ENCODE data around the gene EIPR1.

DNA sequence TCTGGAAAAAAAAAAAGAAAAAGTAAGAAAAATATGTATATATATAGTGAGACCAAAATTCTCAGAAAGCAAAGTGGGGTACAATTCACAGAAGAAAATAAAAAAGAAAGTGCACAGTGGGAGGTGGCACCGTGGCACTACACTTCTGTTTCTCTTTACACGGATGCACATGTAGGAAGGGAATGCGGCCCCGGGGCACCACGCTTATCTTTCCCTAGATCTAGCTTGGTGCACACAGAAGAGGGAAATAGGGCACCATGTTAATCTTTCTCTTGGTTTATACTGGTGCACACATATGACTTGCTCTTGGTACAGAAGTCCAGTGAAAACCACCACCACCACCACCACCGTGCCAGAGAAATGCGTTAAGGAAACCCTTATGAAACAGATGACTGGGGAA, 32.0 kb downstream of the EIPR1 start:
- TF ChIP-seq, protein P1, sequence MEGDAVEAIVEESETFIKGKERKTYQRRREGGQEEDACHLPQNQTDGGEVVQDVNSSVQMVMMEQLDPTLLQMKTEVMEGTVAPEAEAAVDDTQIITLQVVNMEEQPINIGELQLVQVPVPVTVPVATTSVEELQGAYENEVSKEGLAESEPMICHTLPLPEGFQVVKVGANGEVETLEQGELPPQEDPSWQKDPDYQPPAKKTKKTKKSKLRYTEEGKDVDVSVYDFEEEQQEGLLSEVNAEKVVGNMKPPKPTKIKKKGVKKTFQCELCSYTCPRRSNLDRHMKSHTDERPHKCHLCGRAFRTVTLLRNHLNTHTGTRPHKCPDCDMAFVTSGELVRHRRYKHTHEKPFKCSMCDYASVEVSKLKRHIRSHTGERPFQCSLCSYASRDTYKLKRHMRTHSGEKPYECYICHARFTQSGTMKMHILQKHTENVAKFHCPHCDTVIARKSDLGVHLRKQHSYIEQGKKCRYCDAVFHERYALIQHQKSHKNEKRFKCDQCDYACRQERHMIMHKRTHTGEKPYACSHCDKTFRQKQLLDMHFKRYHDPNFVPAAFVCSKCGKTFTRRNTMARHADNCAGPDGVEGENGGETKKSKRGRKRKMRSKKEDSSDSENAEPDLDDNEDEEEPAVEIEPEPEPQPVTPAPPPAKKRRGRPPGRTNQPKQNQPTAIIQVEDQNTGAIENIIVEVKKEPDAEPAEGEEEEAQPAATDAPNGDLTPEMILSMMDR (IDR thresholded peaks at IDR 0.05; ENCODE audit: insufficient read depth, low read length, poor library complexity, severe bottlenecking) = no peak
- no peak for TF ChIP-seq EZH2phosphoT487 (conservative IDR thresholded peaks at IDR 0.05; ENCODE audit: low read length)
